Fibroblast of skin of abdomen (primary cell): Measurements from ENCODE around the gene BLOC1S4. TPM values are rescaled to one million over a fixed set of nuclear protein-coding genes. Genes with fewer than 3 reads are reported as not detected.
"Not testable (repeated sequence)": the region's sequence is repeated elsewhere in the genome, so short reads cannot be mapped to it uniquely, and the experiment has no call there.

Source experiments
- DNase-seq: peaks from one replicate; pipeline ENCODE4 v3.0.0-alpha.2; 2013
- polyA plus RNA-seq, 2 experiments: library from polyadenylated mRNA; unstranded; fragments of 120-200 nt; gene quantifications; one replicate each; pipeline ENCODE4 v1.2.1, GENCODE V29; 2013; ENCODE audit not compliant: insufficient read length in 2 of 2

The BLOC1S4 gene
- 12.4 TPM for polyA plus RNA-seq (2013, experiment 1 of 2; ENCODE audit: insufficient read length)
- polyA plus RNA-seq (2013, experiment 2 of 2; ENCODE audit: insufficient read length), result 13.0 TPM

DNA sequence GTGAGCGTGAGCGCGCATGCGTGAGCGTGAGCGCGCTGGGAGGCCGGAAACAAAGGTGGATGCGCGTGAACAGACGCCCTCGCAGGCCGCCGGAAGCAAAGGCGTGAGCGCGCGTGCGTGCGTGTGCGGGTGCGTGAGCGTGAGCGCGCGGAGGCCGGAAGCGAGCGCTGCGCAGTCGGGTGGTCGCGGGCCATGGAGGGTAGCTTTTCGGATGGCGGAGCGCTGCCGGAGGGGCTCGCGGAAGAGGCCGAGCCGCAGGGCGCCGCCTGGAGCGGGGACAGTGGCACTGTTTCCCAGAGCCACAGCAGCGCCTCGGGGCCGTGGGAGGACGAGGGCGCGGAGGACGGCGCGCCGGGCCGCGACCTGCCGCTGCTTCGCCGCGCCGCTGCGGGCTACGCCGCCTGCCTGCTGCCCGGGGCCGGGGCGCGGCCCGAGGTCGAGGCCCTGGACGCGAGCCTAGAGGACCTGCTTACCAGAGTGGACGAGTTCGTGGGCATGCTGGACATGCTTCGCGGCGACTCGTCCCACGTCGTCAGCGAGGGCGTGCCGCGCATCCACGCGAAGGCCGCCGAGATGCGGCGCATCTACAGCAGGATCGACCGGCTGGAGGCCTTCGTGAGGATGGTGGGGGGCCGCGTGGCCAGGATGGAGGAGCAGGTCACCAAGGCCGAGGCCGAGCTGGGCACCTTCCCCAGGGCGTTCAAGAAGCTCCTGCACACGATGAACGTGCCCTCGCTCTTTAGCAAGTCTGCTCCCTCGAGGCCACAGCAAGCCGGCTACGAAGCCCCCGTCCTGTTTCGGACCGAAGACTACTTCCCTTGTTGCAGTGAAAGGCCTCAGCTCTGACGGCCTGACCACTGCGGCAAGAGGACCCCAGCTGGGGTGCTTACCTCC, at the start of gene BLOC1S4:
Gene BLOC1S4 (plus strand): TSS at position 157 of the 894 bp plus-strand sequence. CDS start 36 bp downstream, at position 193.
- peak; percentile 93 for DNase-seq

GRCh38 chr4:6668391-6668790, 47.6 kb upstream of the BLOC1S4 start:
- DNase-seq, result peak; percentile 23

DNA sequence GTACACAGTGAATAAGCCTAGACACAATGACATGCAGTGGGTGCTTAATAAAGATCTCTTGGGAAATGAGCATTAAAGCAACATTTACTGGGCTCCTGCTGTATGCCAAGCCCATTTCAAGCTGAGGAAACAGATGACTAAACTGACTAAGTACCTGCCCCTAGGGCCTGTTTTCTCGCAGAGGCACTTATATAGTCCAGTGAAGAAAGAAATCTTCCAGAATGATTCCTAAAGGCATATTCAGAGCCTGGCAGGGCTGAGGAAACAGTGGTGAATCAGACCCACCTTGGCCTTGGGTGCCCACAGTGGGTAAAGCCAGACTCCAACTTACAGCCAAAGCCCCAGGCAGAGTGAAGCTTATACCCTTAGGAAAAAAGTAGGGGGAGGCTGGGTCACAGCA, 44.3 kb upstream of the BLOC1S4 start:
- no peak for DNase-seq

GRCh38 chr4:6672131-6672530, 43.8 kb upstream of the BLOC1S4 start:
- no peak for DNase-seq

- not testable (repeated sequence) for DNase-seq
These were observed 43.3 kb upstream of the BLOC1S4 start for GRCh38 chr4:6672541-6673190.

DNA sequence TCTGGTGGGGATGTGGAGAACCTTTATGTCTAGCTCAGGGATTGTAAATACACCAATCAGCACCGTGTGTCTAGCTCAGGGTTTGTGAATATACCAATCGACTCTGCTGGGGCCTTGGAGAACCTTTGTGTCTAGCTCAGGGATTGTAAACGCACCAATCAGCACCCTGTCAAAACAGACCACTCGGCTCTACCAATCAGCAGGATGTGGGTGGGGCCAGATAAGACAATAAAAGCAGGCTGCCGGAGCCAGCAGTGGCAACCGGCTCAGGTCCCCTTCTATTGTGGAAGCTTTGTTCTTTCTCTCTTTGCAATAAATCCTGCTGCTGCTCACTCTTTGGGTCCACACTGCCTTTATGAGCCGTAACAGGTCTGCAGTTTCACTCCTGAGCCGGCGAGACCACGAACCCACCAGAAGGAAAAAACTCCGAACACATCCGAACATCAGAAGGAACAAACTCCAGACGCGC, 42.7 kb upstream of the BLOC1S4 start:
- DNase-seq, result peak; percentile 32

DNA sequence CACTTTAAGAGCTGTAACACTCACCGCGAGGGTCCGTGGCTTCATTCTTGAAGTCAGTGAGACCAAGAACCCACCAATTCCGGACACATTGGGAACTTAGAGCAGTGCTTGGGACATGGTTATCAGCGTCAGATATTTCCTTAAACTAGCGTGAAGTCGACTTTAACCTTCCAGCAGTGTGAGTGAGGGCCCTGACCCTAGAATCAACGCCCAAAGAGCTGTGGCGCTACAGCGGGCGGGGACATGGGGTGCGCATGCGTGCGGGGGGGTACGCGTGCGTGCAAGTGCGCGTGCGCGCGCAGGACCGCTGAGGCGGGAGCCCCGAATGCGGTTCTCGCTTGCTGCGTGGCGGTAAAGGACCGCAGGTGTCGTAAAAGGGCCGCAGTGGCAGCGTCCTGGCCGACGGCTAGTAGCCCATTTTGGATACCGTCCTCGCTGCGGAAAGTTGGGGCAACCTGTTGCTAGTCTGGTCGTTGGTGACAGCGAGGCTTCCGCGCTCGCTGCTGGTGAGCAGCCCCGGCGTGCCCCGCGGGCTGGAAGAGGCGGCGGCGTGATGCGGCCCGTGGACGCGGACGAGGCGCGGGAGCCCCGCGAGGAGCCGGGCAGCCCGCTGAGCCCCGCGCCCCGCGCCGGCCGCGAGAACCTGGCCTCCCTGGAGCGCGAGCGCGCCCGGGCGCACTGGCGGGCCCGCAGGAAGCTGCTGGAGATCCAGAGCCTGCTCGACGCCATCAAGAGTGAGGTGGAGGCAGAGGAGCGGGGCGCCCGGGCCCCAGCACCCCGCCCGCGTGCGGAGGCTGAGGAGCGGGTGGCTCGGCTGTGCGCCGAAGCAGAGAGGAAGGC, 42.1 kb upstream of the BLOC1S4 start:
- DNase-seq, result peak; percentile 96

DNA sequence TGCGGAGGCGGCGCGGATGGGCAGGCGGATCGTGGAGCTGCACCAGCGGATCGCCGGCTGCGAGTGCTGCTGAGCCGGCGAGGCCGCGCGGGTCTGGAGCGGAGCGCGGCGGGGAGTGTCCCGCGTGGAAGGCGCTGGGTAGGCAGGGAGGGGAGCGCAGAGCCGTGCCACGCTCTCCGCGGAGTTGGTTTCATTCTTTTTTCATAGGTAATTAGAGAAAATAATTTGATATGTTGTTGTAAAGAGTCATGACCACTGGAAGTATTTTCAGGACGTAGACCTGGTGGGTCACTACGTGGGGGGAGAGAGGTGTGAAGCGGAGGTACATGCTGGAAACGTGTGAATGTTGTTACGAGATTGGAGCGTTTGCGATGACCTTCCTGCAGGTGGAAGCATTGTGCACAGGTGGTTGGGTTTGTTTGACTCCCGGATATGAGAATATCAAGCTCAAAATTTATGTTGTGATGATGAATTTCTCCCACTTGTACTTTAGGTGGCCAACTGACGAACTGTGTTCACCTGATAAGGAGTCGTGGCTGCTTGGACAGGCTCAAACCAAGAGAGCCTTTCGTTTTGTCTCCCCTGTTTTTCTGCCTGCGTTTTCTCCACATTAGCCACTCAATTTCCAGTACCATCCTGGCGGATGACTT, 41.3 kb upstream of the BLOC1S4 start:
- DNase-seq, result no peak

DNA sequence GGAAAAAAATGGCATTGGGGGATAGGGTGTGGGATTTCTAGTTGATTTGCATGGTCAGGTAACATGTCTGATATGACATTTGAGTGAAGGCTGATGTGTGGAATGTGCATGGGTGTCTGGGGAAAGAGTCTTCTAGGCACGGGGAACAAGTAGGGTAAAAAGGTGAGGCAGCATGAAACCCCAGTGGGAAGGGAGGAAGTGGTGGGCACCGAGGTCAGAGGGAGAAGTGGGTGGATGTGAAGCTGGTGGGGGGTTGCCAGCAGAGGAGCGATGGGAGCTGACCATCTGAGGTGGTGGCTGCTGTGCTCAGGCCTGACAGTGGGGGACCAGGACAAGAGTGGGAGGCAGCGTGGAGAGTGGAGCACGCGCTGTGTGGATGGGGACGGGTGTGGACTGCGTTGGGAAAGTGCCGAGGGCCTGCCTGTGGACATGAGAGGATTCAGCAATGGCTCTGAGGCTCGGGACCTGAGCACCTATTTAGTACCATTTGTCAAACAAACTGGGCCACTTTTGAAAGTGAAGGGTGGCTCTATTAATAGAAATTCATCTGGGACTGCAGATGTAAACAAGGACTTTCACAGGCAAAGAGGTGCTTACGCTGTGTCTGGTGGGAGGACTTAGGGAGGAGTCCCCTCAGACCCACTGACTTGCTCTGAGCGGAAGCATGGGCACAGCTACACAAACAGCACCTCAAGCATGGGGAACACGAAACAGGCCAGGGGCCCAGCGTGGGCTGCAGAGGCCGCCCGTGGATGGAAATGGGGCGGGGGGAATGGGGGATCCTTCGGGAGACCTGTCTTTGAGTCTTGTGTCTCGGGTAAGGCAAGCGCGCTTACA, 39.0 kb upstream of the BLOC1S4 start:
- DNase-seq, result no peak

DNA sequence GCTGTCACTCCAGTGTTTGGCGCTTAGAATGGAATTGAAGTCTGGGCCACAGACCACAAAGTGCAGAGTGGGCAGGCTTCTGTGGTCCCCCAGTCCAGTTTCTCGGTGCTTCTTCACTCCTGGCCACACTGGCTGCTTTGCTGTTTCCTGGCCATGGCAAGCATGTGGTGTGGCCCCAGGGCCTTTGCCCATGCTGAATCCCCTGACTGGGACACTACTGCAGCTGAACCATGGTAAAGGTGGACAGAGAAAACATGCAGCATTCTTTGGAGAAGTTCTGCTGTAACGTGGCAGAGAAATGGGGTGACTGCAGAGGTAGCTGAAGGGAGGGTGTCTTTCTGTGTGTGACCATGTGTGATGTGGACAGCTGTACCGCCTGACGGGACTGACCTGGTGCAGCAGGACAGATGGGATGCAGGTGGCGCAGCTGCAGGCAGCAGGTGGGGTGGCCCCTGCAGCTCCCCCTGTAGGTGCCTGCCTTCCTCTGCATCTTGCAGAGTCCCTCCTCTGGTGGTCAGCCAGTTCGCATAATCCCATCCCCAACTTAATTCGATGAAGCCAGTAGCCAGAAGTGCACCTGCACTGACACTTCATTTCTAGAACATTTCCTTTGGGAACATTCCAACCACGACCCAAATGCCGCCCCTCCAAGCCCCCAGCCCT, 35.5 kb upstream of the BLOC1S4 start:
- DNase-seq, result no peak

- DNase-seq, result no peak
These were observed 34.8 kb upstream of the BLOC1S4 start for GRCh38 chr4:6681191-6681590.

GRCh38 chr4:6682862-6683590, 32.9 kb upstream of the BLOC1S4 start:
- DNase-seq, result no peak

DNA sequence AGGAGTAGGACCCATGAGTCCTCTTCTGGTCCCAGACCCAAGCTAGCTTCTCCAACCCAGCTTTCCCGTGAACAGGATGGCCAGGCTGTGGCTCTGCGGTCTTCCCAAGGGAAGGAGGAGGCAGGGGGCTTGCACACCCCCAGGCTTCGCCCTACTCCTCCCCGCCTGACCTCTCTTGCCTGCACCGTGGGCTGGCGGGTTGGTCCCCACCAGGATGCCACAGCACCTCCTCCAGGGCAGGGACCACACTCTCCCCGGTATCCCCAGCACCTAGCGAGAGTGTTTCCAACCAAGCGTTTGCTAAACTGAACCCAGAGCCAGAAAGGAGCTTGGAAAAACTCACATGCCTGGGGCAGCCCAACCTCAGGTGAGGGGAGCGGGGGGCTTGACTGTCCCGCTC, 31.3 kb upstream of the BLOC1S4 start:
- DNase-seq, result no peak

DNA sequence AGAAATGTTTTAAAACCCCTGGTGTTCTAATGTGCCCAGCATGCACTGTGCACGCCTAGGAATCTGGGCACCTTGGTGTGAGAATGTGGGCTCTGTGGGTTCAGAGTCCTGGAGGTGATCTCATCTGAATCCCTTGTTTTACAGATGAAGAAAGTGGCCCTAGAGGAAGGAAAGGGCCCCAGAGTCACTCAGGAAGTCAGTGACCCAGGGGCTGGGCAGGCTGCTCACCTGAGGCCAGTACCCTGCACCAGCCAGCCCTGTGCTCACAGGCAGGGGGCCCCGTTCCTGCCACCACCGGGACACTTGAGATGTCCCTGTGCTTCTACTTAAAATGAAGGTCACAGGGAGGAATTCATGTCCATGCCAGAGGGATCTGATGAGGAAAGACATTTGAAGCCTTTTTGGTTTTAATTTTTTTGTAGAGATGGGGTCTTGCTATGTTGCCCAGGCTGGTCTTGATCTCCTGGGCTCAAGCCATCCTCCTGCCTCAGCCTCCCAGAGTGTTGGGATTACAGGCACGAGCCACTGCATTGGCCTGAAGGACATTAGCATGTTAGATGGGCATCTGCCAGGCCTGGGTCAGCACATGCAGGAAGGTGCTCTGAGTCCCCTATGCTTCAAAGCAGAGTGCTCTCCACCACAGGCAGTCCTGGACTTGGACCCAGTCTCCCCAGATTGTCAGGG, 29.7 kb upstream of the BLOC1S4 start:
- DNase-seq, result no peak

DNA sequence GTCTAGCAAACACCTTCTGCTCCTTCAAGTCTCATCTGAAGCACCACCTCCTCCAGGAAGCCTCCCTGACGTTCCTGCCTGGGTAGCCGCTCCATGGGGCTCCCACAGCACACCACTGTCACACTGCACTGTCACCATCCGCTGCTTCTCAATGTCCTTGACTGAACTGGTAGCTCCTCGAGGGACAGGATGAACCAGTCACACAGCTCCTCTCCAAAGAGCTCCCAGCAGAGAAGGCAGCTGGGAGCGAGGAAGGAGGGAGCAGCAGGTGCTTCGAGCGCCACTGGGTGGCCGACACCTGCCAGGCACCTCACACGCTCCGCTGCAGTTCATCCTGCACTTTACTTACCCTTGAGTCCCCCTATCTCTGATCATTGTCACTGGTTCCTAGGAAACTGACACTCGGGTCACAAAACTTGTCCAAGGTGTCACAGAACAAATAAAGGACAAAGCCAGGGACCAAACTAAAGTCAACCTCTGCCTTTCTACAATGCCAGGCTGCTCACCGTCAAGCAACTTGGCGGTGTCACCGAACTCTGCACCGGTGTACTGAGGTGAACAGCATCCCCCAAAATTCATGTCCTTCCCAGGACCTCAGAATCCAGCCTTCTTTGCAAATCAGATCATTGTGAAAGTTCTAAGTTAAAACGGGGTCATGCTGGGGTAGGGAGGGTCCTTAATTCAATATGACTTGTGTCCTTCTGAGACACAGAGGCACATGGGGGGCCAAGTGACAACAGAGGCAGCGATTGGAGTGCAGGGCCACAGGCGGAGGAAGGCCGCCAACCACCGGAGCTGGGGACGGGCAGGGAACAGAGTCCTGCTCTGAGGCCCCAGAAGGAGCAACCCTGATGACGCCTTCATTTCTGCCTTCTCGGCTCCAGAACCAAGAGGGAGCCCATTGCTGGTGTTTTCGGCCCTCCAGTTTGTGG, 27.8 kb upstream of the BLOC1S4 start:
- no peak for DNase-seq

- DNase-seq, result peak; percentile 96
These were observed 27.0 kb upstream of the BLOC1S4 start for GRCh38 chr4:6688879-6689505.

GRCh38 chr4:6689506-6689960, 26.4 kb upstream of the BLOC1S4 start:
- DNase-seq, result no peak
